Activated T-cell treated with anti-CD3 and anti-CD28 coated beads, Interleukin-2, amount 50 U/mL, for 1 hour (primary cell): ENCODE measurements around the gene CD99L2.

Experiments
- DNase-seq: peaks from one replicate; pipeline ENCODE4 v3.0.0-alpha.2; 2020

CD99L2 gene

DNA sequence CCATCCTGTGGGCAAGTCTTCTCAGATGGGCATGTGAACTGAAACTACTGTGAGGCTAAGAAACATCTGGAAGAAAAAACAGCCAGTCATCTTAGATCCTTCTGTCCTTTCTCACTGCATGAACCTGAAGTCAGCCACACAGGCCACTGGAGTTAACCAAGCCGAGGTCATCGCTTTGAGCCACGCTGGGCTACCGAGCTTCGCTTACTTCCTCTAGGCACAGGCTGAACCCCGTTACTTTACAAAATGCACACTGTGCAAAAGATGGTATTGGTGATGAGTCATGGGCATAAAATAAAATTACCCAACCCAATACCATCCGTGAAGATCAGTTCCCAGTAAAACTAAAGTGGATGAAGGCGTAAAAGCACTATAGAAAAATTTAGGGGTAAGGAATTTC, 119.1 kb downstream of the CD99L2 start:
- no peak for DNase-seq

DNA sequence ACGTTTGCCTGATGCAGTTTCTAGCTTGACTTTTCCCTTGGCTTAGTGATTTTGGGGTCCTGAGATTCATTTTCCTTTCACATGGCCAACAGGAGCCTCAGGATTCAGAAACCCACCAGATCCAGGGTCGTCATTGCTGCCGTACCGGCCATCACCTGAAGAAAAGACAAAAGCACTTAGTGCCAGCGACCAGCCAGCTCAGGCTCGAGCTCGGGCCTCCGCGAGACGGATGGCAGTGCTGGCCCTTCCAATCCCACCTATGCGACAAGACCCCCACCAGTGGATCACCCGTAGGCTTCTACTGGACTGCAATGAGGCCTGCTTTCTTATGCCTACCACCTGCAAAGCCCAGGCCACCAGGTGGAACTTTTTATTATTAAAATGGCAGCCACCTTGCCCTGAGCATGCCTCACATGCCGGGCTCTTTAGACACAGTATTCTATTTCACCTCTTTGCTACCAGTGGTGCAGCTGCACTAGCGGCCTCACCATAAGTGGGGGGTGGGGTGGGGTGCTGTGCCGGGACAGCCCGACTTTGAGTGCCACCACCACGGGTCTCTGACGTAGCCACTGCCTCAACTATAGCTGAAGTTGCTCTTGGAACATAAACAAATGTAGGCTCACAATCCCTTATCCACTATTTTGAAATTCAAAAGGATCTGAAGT, 121.0 kb downstream of the CD99L2 start:
- no peak for DNase-seq

DNA sequence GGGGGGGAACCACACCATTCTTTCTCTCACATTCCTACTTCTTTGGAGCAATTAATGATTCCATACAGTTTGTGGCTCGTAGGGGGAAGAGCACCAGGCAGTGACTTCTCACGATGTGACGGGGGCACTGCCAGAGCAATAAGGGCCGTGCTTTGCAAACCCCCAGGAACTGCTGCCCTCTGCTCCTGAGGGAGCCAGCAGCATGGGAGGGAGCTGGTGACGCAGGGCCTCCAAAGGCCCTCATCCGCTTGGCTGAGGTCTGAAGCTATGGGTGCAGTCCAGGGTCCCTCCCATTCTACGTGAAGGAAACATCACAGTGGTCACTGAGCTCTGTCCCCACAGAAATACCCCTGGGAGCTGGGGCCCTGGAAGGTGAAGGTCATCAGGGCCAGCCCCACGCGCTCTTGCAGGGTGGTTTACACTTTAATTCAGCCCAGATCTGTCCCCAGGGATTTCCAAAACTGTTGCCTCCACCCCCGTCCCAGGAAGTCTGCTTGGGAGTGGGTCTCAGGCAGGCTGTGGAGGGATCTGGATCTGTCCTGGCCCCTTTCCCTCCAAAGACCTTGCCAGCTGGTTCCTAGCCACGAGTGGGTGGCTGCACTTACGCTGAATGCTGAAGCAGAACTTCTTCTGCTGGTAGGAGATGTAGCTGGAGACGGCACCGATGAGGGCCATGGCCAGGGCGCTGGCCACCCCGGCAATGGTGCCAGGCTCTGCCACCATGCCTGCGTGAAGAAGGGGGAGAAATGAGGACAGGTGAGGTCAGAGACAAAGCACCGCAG, 122.7 kb downstream of the CD99L2 start:
- DNase-seq, result no peak

DNA sequence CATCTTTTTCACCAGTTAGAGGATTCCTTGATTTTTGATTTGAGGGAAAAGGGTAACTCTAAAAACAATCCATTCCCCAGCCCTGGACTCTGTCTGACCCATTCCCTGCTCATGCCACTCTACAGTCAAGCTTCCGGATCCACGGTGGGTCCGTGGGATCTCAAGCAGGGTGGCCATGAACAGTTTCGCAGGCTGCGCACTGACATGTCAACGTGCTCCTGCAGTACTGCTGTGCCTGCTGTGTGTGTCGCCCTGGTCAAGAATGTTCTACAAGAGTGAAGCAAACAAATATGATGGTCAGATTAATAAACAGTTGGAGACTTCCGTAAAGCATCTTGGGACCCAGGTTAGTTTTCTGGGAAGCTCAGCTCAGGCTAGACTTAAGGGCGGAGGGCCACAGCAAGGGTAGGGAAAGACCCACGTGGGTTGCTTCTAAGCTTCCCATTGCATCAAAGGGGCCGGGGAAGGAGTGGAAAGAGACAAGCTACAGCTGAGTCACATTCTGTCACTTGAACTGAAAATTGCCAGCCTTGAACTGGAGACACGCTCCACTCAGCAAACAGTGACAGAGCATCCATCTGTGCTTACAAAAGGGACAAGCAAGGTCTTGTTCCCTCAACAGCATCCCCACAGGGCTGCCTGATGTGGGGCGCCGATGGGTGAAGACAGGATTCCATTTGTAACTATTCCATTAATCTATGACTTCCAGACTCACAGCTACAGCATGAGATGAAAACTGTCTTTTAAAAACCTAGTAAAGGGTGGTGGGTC, 123.5 kb downstream of the CD99L2 start:
- no peak for DNase-seq

DNA sequence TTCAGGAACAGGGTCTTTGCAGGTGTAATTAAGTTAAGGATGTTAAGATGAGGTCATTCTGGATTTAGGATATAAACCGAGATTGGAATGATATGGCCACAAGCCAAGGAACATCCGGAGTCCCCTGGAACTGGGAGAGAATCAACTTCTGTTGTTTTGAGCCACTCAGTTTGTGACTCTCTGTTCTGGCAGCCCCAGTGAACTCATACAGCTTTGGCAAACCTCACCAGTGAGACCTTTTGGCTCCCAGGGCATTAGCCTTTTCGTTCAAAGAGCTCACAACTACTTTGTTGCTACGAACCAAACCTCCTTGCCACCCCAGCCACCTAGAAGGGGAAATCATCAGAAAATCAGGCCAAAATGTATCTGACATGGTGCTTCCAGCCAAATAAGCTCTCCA, 124.8 kb downstream of the CD99L2 start:
- no peak for DNase-seq

DNA sequence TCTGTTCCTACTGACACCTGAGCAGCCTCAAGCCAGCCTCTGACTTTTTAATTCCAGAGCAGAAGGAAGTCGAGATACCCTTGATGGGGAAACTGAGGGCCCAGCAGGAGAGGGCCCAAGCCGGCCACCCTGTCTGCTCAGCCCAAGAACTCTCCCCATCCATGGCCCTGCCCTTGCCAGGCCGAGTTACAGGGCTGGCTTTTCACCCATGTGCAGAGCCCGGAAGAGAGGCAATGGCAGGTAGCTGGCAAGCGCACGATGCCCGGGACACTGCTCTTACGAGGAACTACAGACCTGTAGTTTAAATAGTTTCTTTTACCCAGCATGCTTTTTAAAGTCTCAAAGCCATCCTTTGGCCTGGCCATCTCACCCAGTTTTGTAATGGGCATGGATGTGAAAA, 125.4 kb downstream of the CD99L2 start:
- DNase-seq, result no peak

DNA sequence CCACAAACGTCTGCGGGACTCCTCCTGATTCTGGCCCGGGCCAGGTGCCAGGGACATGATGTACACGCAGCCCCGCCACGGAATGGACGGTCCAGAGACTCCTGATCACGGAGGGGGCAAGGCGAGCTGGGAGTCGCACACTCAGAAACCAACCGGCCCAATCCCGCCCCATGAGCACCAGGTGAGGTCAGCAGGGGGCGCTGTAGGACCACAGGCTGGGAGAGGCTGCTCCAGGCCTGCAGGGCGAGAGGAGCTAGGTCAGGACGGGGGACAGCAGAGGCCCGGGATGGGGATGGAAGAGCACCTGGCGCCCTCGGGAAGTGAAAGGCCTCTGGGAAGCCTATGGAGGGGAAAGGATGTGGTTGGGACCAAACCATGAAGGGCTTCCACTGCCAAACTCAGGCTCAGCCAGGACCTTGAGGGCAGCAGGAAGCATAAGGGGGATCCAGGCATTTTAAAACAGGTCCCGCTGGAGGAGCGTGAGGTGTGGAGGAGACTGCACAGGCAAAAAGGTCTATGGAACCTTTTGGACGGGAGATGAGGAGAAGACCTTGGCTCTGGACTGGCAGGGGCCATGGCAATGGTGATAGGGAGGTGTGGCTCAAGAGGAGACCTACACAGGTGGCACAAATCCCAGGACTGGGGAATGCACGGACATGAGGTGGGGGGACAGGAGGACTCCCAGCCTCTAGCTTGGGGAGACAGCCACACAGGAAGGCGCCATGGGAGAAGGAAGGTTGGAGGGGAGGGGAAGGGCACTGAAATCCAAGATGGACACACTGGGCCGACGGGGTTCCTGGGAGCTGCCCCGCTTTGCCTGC, 126.1 kb downstream of the CD99L2 start:
- DNase-seq, result peak; percentile 76

DNA sequence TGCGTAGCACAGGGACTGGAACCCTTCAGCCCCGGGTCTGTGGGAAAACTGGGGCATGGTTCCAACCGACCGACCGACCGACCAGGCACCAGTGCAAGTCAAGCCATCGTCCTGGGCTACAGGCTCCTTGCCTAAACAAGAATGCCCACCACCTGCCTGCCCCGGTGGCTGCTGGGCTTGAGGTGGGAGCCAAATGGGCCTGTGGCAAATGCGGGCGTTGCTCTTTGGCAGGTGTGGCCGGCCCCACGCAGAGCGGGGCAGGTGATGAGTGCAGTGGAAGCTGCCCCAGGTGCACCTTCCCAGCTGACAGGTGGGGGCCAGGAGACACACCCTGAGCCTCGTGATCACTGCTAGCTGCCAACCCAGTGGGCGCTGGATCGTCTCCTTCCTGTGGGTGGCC, 127.4 kb downstream of the CD99L2 start:
- no peak for DNase-seq

DNA sequence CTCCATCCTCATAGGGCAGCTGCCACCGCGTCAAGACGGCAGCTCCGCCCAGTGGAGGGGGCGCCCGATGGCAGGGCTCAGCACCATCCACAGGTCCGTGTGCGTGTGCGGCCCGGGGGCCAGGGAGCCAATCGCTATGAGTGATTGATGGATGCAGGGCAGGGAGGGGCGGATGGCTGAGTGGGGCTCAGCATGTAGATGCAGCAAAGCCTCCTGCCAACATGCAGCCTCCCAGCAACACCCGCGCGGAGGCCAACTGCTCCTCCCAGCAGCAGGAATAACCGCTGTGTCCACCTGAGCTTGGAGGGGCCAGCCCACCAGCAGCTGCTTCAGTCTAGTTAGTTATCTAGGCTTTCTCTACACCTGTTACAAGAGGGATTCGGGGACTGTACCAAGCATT, 127.8 kb downstream of the CD99L2 start:
- DNase-seq, result no peak

DNA sequence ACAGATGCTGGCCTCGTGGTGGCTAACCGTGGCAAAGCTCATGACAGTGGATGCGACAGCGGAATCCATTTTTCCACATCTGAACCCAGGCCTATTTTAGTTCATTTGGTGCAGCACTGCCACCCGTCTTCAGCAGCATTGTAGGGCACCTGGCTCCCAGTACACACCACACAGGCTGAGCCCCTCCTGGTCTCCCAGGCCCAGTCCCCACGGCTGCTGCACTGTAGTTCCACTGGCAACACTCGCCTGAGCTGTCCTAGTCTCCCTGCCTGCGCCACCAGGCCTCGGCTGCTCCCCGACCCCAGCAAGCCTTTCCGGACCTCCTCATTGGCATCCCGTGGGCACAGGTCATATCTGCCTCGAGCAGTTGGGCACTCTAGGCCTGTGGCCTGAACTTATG, 129.1 kb downstream of the CD99L2 start:
- DNase-seq, result no peak

- no peak for DNase-seq
Observed at GRCh38 chrX:150768580-150769190, 129.8 kb downstream of the CD99L2 start.

DNA sequence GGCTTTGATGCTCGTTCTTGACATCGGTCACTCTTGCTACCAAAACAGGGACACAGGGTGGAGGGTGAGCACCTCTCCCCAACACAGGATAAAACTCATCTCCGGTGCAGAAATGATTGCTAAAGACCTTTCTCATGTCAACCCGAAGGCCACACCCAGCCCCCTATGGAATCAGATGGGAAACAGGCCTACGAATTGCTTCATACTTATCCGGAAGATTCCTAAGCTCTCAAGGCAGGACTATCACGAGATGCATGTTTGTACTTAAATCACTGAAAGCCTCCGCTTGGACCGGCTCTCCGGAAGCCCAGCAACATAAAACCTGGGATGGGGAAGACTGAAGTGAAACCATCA, 130.4 kb downstream of the CD99L2 start:
- DNase-seq, result no peak

GRCh38 chrX:150767475-150768131, 130.9 kb downstream of the CD99L2 start:
- DNase-seq, result no peak

- DNase-seq, result no peak
Observed at GRCh38 chrX:150767045-150767395, 131.4 kb downstream of the CD99L2 start.

- no peak for DNase-seq
Observed at GRCh38 chrX:150766351-150767044, 132.0 kb downstream of the CD99L2 start.

DNA sequence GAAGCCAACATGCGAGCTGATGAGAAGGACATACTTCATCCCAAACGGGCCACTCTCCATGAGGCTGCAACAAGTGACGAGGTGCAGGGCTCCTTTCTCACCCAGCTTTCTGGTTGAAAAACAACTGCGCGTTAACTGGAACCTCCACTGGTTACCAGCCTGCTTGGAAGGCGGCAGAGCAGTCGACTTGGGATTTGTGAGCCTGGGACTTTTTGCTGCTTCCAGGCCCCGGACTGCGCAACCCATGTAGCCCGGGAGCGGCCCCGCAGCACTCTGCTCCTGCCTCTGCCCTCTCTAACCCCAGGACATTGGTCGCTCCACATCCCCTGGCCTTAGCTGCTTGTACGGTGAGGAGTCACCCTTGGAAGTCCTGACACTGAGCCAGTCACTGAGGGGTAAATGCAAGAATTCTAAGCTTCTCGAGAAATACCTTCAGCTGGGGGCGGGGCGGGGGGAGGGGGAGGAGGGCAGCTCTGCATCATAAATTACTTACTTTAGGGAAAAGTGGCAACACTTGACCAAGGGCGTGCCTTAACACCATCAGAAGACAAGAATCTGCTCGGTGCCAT, 132.6 kb downstream of the CD99L2 start:
- no peak for DNase-seq

DNA sequence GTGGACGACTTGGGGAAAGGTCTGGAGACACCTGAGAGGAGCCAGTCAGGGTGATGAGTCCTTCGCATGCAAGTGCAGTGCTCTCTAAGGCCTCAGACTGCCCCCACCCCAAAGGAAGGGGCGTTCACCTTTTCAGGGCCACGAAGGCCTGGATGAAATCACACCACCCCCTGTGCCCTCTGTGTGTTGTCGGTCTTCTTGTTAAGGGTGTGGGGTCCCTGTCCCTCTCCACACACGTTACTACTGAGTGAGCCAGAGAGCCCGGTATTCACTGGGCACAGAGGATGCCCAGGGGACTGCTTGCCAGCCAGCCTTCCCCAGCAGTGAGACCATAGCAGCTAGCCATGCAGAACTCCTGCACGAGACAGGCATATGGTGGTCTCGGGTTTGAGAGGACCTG, 133.2 kb downstream of the CD99L2 start:
- DNase-seq, result no peak

GRCh38 chrX:150763810-150764209, 134.7 kb downstream of the CD99L2 start:
- DNase-seq, result no peak

GRCh38 chrX:150763303-150763797, 135.1 kb downstream of the CD99L2 start:
- DNase-seq, result no peak

DNA sequence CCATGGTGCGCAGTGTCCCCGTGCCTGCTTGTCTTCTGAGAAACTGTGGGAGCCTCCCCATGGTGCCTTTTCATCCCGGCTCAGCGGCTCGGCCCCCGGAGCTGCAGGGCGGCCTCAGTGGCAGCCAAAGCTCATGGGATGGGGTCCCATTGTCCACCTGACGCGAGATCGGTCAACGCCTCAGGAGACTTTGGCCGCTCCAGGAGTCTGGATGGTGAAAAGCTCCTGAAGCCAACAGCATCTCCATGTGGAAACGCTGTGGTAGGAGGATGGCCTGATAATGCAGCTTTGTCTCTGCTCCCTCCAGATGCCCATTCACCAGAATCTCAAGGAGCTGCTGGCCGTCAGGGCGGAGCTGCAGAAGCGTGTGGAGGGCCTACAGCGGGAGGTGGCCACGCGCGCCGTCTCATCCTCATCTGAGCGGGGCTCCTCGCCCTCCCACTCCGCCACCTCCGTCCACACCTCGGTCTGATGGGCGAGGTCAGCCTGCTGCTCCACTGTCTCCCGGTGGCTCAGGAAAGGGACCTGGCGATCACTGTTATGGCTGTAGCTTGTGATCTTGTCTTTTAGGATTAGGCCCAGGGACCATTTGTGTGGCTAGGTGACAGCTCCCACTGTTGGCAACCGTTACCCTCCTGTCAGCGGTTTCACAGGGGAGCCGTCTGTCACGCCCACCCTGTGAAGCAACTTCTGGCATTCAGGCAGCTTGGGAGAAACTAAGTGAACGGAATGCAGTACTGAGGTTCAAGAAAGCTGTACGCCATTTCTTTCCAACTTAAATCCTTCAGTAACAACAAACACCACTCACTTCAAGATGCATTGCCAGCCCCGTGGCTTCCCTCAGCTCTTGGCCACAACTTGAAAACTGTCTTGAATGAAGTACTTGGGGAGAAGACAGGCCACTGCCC, 136.0 kb downstream of the CD99L2 start:
- DNase-seq, result no peak
